CD8-positive, alpha-beta memory T cell (primary cell): ENCODE measurements around the gene C6orf62. TPM values are rescaled to one million over a fixed set of nuclear protein-coding genes. Genes with fewer than 3 reads are reported as not detected.
"Not testable (repeated sequence)": the region's sequence is repeated elsewhere in the genome, so short reads cannot be mapped to it uniquely, and the experiment has no call there.

Experiments used
- CTCF ChIA-PET: fragments of 350-600 bp; sonication (Branson Sonifier 250); formaldehyde crosslinking; loops from one replicate; lab custom pipeline; 2021; ENCODE audit warnings: antibody characterized with exemption; lab: Charles Lee
- POLR2A ChIA-PET: fragments of 350-600 bp; sonication (Branson Sonifier 250); formaldehyde crosslinking; loops from one replicate; lab custom pipeline; 2021; ENCODE audit warnings: antibody characterized with exemption; lab: Charles Lee
- DNase-seq, 5 donors: peaks; one replicate each; pipeline versions ENCODE4 v3.0.0 to v3.0.0-alpha.2; 2020 to 2022; ENCODE audit warnings: mixed read lengths in 1 of 5
- H3K27ac ChIP-seq: one replicate; pipeline ENCODE4 v1.7.0; 2013; ENCODE audit warnings: low read depth, mild to moderate bottlenecking, low read length, moderate library complexity
- H3K27me3 ChIP-seq: 2 replicates; pipeline ENCODE4 v1.7.0; 2013; ENCODE audit warnings: low read length, mild to moderate bottlenecking; ENCODE audit not compliant: insufficient read depth, poor library complexity, severe bottlenecking
- H3K36me3 ChIP-seq: 2 replicates; pipeline ENCODE4 v1.7.0; 2013; ENCODE audit warnings: mild to moderate bottlenecking, low read length, moderate library complexity; ENCODE audit not compliant: insufficient read depth
- H3K4me1 ChIP-seq: 2 replicates; pipeline ENCODE4 v1.7.0; 2013; ENCODE audit warnings: mild to moderate bottlenecking, low read length, moderate library complexity; ENCODE audit not compliant: insufficient read depth
- H3K4me3 ChIP-seq: 2 replicates; pipeline ENCODE4 v1.7.0; 2013; ENCODE audit warnings: mild to moderate bottlenecking, low read length
- H3K9me3 ChIP-seq: 2 replicates; pipeline ENCODE4 v1.7.0; 2013; ENCODE audit warnings: mild to moderate bottlenecking, low read length
- H3K27ac Mint-ChIP-seq, 8 donors: one replicate each; pipeline ENCODE4 v1.8.0; 2020 to 2021; ENCODE audit warnings: mixed read lengths in 8 of 8, mild to moderate bottlenecking in 6 of 8, inconsistent platforms in 3 of 8, moderate library complexity in 3 of 8
- H3K27me3 Mint-ChIP-seq, 2 donors: one replicate each; pipeline ENCODE4 v1.8.0; 2020 to 2021; ENCODE audit warnings: mixed read lengths in 2 of 2, mild to moderate bottlenecking in 1 of 2, moderate library complexity in 1 of 2
- H3K36me3 Mint-ChIP-seq, 3 donors: one replicate each; pipeline ENCODE4 v1.8.0; 2020 to 2021; ENCODE audit warnings: mixed read lengths in 3 of 3, inconsistent platforms in 1 of 3, mild to moderate bottlenecking in 1 of 3
- H3K4me1 Mint-ChIP-seq, 3 donors: one replicate each; pipeline ENCODE4 v1.8.0; 2020 to 2021; ENCODE audit warnings: mixed read lengths in 3 of 3, inconsistent platforms in 1 of 3, mild to moderate bottlenecking in 1 of 3
- H3K4me3 Mint-ChIP-seq, 7 donors: one replicate each; pipeline ENCODE4 v1.8.0; 2020 to 2021; ENCODE audit warnings: mixed read lengths in 7 of 7, mild to moderate bottlenecking in 6 of 7, moderate library complexity in 4 of 7, inconsistent platforms in 2 of 7
- H3K9me3 Mint-ChIP-seq, 5 donors: one replicate each; pipeline ENCODE4 v1.8.0; 2020 to 2022; ENCODE audit warnings: mixed read lengths in 5 of 5, mild to moderate bottlenecking in 3 of 5, moderate library complexity in 2 of 5, inconsistent platforms in 1 of 5
- polyA plus RNA-seq: library from polyadenylated mRNA; unstranded; fragments of 300-500 nt; fragmentation: Illumina TruSeq; gene quantifications from one replicate; pipeline ENCODE4 v1.2.3, GENCODE V29; 2021
- total RNA-seq, 2 experiments: library from RNA; stranded (reverse); gene quantifications; one replicate each; pipeline ENCODE4 v1.2.3, GENCODE V29; 2021

Gene C6orf62
- total and polyA plus RNA-seq, 3 experiments from 2014 or later = 95.1 to 120 (median 95.6) TPM

DNA sequence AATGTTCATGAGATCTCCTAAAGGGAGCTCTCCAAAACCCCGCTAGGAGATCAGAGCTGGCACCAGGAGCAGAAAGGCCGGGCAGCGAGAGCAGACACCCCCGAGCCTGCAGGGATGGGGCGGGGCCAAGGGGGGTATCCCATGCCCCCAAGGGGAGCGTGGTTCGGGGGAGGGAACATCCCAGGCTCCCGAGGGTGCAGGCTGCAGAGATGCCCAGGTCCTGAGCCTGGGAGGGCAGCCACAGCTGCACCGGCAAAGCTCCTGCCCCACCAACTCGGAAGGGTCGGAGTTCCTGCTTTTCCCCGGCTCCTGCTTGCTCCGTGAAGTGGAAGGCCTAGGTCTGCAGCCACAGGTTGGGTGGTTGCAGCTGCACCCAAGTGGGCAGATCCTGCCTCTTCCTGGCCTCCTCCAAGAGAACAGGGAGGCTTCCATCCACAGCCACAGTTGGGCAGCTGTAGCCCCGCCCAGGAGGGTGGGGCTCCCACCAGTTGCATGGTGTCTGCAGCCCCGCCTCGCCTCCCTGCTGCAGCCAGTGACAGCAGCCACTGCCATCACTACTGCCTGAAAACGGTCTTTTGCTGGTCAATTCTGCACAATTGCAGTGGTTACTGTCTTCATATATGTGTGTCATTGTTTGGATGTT is 42.4 kb upstream of the C6orf62 start:
- H3K27me3 Mint-ChIP-seq = no peaks in the 10 kb centered on the region
- peaks cover 0 to 2% (median 0%) of the 10 kb centered on the region in 3 donors for H3K4me1 Mint-ChIP-seq
- ChIA-PET POLR2A (no interaction called here), CTCF (interaction anchor here (1.3 kb wide), 1 partner anchor 19 kb away, joined by 3 read pairs; no protein-coding TSS in a partner anchor)
- DNase-seq = no peak
- Histone ChIP-seq H3K36me3 (no peaks in the 10 kb centered on the region), H3K9me3 (no peaks in the 10 kb centered on the region), H3K27ac (no peak overlapping the region), H3K27me3 (no peaks in the 10 kb centered on the region), H3K4me1 (no peaks in the 10 kb centered on the region), H3K4me3 (no peak overlapping the region)
- H3K27ac Mint-ChIP-seq = no peak overlapping the region
- H3K9me3 Mint-ChIP-seq = no peaks in the 10 kb centered on the region
- no peak overlapping the region for H3K4me3 Mint-ChIP-seq
- no peaks in the 10 kb centered on the region for H3K36me3 Mint-ChIP-seq

GRCh38 chr6:24760210-24760609 is 41.3 kb upstream of the C6orf62 start:
- H3K27ac ChIP-seq = no peak overlapping the region
- H3K9me3 ChIP-seq = no peaks in the 10 kb centered on the region
- Mint-ChIP-seq H3K4me3 (no peak overlapping the region), H3K27me3 (no peaks in the 10 kb centered on the region), H3K4me1 (peaks cover 0 to 1% (median 0%) of the 10 kb centered on the region in 3 donors), H3K9me3 (no peaks in the 10 kb centered on the region), H3K27ac (peak overlapping the region in 1 of 8 donors; percentile 27), H3K36me3 (no peaks in the 10 kb centered on the region)
- H3K27me3 ChIP-seq = no peaks in the 10 kb centered on the region
- no peaks in the 10 kb centered on the region for H3K4me1 ChIP-seq
- no peaks in the 10 kb centered on the region for H3K36me3 ChIP-seq
- DNase-seq = no peak
- POLR2A ChIA-PET = no interaction called here
- H3K4me3 ChIP-seq = no peak overlapping the region
- CTCF ChIA-PET = interaction anchor here (0.6 to 1.3 kb wide), 2 partner anchors 17 to 176 kb away, joined by 3 read pairs; no protein-coding TSS in a partner anchor

DNA sequence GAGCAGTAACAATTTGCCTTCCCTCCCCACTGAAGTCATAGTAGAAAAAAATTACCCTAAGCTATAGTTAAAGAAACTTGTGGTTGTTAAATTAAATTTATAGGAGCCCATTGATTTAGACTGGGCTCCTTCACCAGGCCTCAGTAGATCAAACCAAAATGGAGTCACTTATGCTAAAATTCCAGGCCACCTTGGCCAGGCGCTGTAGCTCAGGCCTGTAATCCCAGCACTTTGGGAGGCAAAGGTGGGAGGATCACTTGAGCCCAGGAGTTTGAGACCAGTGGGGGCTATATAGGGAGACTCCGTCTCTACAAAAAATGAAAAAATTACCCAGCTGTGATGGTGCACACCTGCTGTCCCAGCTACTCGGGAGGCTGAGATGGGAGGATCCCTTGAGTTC is 40.8 kb upstream of the C6orf62 start:
- Histone ChIP-seq H3K4me3 (no peak overlapping the region), H3K27me3 (no peaks in the 10 kb centered on the region), H3K27ac (no peak overlapping the region), H3K36me3 (no peaks in the 10 kb centered on the region), H3K9me3 (no peaks in the 10 kb centered on the region), H3K4me1 (no peaks in the 10 kb centered on the region)
- Mint-ChIP-seq H3K27ac (peak overlapping the region in 1 of 8 donors; percentile 27), H3K27me3 (no peaks in the 10 kb centered on the region), H3K4me1 (no peaks in the 10 kb centered on the region), H3K4me3 (no peak overlapping the region), H3K9me3 (no peaks in the 10 kb centered on the region), H3K36me3 (no peaks in the 10 kb centered on the region)
- CTCF ChIA-PET = interaction anchor here (0.6 kb wide), 1 partner anchor 176 kb away, joined by 3 read pairs; no protein-coding TSS in a partner anchor
- no peak for DNase-seq
- POLR2A ChIA-PET = no interaction called here

GRCh38 chr6:24757611-24758010 is 38.7 kb upstream of the C6orf62 start:
- Mint-ChIP-seq H3K4me3 (no peak overlapping the region), H3K4me1 (no peaks in the 10 kb centered on the region), H3K36me3 (peaks cover 0 to 8% (median 0%) of the 10 kb centered on the region in 3 donors), H3K9me3 (peaks cover 0 to 4% (median 0%) of the 10 kb centered on the region in 5 donors), H3K27ac (no peak overlapping the region), H3K27me3 (peaks cover 0 to under 1% of the 10 kb centered on the region in 2 donors)
- no peaks in the 10 kb centered on the region for H3K4me1 ChIP-seq
- no peak overlapping the region for H3K27ac ChIP-seq
- no peaks in the 10 kb centered on the region for H3K9me3 ChIP-seq
- no peak for DNase-seq
- no peak overlapping the region for H3K4me3 ChIP-seq
- H3K27me3 ChIP-seq = no peaks in the 10 kb centered on the region
- ChIA-PET CTCF (no interaction called here), POLR2A (no interaction called here)
- no peaks in the 10 kb centered on the region for H3K36me3 ChIP-seq

- Mint-ChIP-seq H3K9me3 (peaks cover 0 to 4% (median 0%) of the 10 kb centered on the region in 5 donors), H3K4me1 (no peaks in the 10 kb centered on the region), H3K4me3 (no peak overlapping the region), H3K27me3 (peaks cover 0 to 3% of the 10 kb centered on the region in 2 donors), H3K36me3 (peaks cover 0 to 8% (median 0%) of the 10 kb centered on the region in 3 donors), H3K27ac (no peak overlapping the region)
- ChIA-PET POLR2A (no interaction called here), CTCF (interaction anchor here (1.1 kb wide), 1 partner anchor 74 kb away, joined by 3 read pairs; no protein-coding TSS in a partner anchor)
- Histone ChIP-seq H3K27me3 (no peaks in the 10 kb centered on the region), H3K4me1 (no peaks in the 10 kb centered on the region), H3K27ac (no peak overlapping the region), H3K9me3 (no peaks in the 10 kb centered on the region), H3K36me3 (no peaks in the 10 kb centered on the region), H3K4me3 (no peak overlapping the region)
- DNase-seq = no peak
Observed at GRCh38 chr6:24755279-24755678, 36.3 kb upstream of the C6orf62 start.

- H3K4me1 Mint-ChIP-seq, H3K27me3 Mint-ChIP-seq, DNase-seq, H3K9me3 ChIP-seq, H3K27ac ChIP-seq, H3K4me3 Mint-ChIP-seq, H3K36me3 ChIP-seq, H3K27me3 ChIP-seq, H3K36me3 Mint-ChIP-seq, H3K27ac Mint-ChIP-seq, H3K4me1 ChIP-seq, H3K9me3 Mint-ChIP-seq, H3K4me3 ChIP-seq, POLR2A ChIA-PET: not testable (repeated sequence)
- CTCF ChIA-PET = interaction anchor here (1.1 kb wide), 1 partner anchor 75 kb away, joined by 3 read pairs; no protein-coding TSS in a partner anchor
Observed at GRCh38 chr6:24754378-24754777, 35.4 kb upstream of the C6orf62 start.

DNA sequence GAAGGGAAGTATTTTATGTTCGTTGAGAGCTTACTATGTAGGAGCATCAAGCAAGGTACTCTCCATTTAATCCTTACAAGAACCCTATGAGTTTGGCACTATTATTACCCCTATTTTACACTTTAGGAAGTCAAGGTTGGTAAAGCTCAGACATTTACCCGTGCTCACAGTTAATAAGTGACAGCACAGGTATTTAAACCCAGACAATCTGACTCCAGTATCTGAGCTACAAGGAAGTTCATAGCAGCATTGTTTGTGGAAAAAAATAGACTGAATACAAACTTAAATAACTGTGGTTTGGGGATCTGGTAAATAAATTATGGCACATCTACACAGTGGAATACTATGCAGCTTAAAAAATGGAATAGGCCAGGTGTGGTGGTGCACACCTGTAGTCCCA is 34.6 kb upstream of the C6orf62 start:
- ChIA-PET POLR2A (no interaction called here), CTCF (no interaction called here)
- H3K27me3 Mint-ChIP-seq = peaks cover 0 to 8% of the 10 kb centered on the region in 2 donors
- no peak for DNase-seq
- Histone ChIP-seq H3K27me3 (no peaks in the 10 kb centered on the region), H3K9me3 (no peaks in the 10 kb centered on the region), H3K27ac (no peak overlapping the region), H3K4me1 (no peaks in the 10 kb centered on the region), H3K4me3 (no peak overlapping the region), H3K36me3 (no peaks in the 10 kb centered on the region)
- peaks cover 0 to 4% (median 0%) of the 10 kb centered on the region in 5 donors for H3K9me3 Mint-ChIP-seq
- H3K36me3 Mint-ChIP-seq = peaks cover 0 to 8% (median 0%) of the 10 kb centered on the region in 3 donors
- H3K4me1 Mint-ChIP-seq = no peaks in the 10 kb centered on the region
- H3K4me3 Mint-ChIP-seq = no peak overlapping the region
- no peak overlapping the region for H3K27ac Mint-ChIP-seq

- Mint-ChIP-seq H3K27me3 (peaks cover 0 to 10% of the 10 kb centered on the region in 2 donors), H3K4me3 (no peak overlapping the region), H3K27ac (peak overlapping the region in 2 of 8 donors; percentile 3 to 83), H3K9me3 (peaks cover 0 to 4% (median 0%) of the 10 kb centered on the region in 5 donors), H3K4me1 (no peaks in the 10 kb centered on the region), H3K36me3 (peaks cover 0 to 8% (median 0%) of the 10 kb centered on the region in 3 donors)
- DNase-seq = no peak
- Histone ChIP-seq H3K27me3 (no peaks in the 10 kb centered on the region), H3K4me1 (no peaks in the 10 kb centered on the region), H3K27ac (no peak overlapping the region), H3K9me3 (no peaks in the 10 kb centered on the region), H3K36me3 (no peaks in the 10 kb centered on the region), H3K4me3 (no peak overlapping the region)
- ChIA-PET CTCF (no interaction called here), POLR2A (no interaction called here)
Observed at GRCh38 chr6:24752917-24753492, 34.1 kb upstream of the C6orf62 start.
